Stimulated activated CD4-positive, alpha-beta T cell treated with anti-CD3 and anti-CD28 coated beads, TNF-alpha, amount 100 ng/mL, for 48 hours (primary cell): Measurements from ENCODE around the gene ACE2.
"Not testable (repeated sequence)": the region's sequence is repeated elsewhere in the genome, so short reads cannot be mapped to it uniquely, and the experiment has no call there.

Experiments
- DNase-seq, 3 donors: peaks; one replicate each; pipeline ENCODE4 v3.0.0-alpha.2; 2020; ENCODE audit warnings: low read depth in 3 of 3

Gene ACE2

GRCh38 chrX:15600745-15601144 is at the start of gene ACE2:
TSS of gene ACE2 (minus strand) at chrX:15600960. CDS start at chrX:15600911, 49 bp downstream.
- DNase-seq, result no peak

GRCh38 chrX:15647510-15647909 is 46.8 kb upstream of the ACE2 start:
- not testable (repeated sequence) for DNase-seq

- no peak for DNase-seq
These were observed 45.8 kb upstream of the ACE2 start for GRCh38 chrX:15646543-15646942.

- DNase-seq, result no peak
These were observed 45.3 kb upstream of the ACE2 start for GRCh38 chrX:15646031-15646430.

GRCh38 chrX:15645266-15645665 is 44.5 kb upstream of the ACE2 start:
- DNase-seq, result no peak

- DNase-seq, result no peak
These were observed 43.8 kb upstream of the ACE2 start for GRCh38 chrX:15644560-15644872.

GRCh38 chrX:15643786-15644559 is 43.2 kb upstream of the ACE2 start:
- no peak for DNase-seq

- no peak for DNase-seq
These were observed 30.9 kb upstream of the ACE2 start for GRCh38 chrX:15631637-15632036.

GRCh38 chrX:15623054-15623453 is 22.3 kb upstream of the ACE2 start:
- DNase-seq, result no peak

- no peak for DNase-seq
These were observed 18.4 kb upstream of the ACE2 start for GRCh38 chrX:15619053-15619755.

GRCh38 chrX:15617111-15617510 is 16.4 kb upstream of the ACE2 start:
- DNase-seq, result no peak

- DNase-seq, result no peak
These were observed 15.8 kb upstream of the ACE2 start for GRCh38 chrX:15616531-15616930.

GRCh38 chrX:15607067-15607466 is 6.3 kb upstream of the ACE2 start:
- no peak for DNase-seq

GRCh38 chrX:15606136-15606535 is 5.4 kb upstream of the ACE2 start:
- DNase-seq, result no peak

- DNase-seq, result no peak
These were observed 4.5 kb upstream of the ACE2 start for GRCh38 chrX:15605226-15605625.

- no peak for DNase-seq
These were observed 2.0 kb upstream of the ACE2 start for GRCh38 chrX:15602761-15603160.

GRCh38 chrX:15601932-15602331 is 1.2 kb upstream of the ACE2 start:
- no peak for DNase-seq

- DNase-seq, result no peak
These were observed 711 bp downstream of the ACE2 start for GRCh38 chrX:15600049-15600448.

- no peak for DNase-seq
These were observed 1.3 kb downstream of the ACE2 start for GRCh38 chrX:15599461-15599860.

- no peak for DNase-seq
These were observed 2.7 kb downstream of the ACE2 start for GRCh38 chrX:15598026-15598425.

- DNase-seq, result no peak
These were observed 6.4 kb downstream of the ACE2 start for GRCh38 chrX:15594371-15594770.

- no peak for DNase-seq
These were observed 20.7 kb downstream of the ACE2 start for GRCh38 chrX:15579778-15580747.
